Body of pancreas (tissue), 4 donors: ENCODE results near the gene CSKMT.

ENCODE experiments used
- POLR2A ChIP-seq, 3 donors: fragments of 450-650 bp; IDR thresholded peaks; one replicate each; pipeline ENCODE4 v1.6.1; 2016; ENCODE audit warnings: antibody characterized with exemption in 3 of 3, mild to moderate bottlenecking in 2 of 3
- TF ChIP-seq, protein P1 (sequence below), 7 experiments: fragments of 450-650 bp in 4 of 7; fragments of 200-600 bp in 3 of 7; sonication (generic) in 3 of 7; IDR thresholded peaks; one replicate each; pipeline ENCODE4 v1.5.1; 2016 to 2019; ENCODE audit warnings: antibody characterized with exemption in 7 of 7

- TF ChIP-seq, protein P1, sequence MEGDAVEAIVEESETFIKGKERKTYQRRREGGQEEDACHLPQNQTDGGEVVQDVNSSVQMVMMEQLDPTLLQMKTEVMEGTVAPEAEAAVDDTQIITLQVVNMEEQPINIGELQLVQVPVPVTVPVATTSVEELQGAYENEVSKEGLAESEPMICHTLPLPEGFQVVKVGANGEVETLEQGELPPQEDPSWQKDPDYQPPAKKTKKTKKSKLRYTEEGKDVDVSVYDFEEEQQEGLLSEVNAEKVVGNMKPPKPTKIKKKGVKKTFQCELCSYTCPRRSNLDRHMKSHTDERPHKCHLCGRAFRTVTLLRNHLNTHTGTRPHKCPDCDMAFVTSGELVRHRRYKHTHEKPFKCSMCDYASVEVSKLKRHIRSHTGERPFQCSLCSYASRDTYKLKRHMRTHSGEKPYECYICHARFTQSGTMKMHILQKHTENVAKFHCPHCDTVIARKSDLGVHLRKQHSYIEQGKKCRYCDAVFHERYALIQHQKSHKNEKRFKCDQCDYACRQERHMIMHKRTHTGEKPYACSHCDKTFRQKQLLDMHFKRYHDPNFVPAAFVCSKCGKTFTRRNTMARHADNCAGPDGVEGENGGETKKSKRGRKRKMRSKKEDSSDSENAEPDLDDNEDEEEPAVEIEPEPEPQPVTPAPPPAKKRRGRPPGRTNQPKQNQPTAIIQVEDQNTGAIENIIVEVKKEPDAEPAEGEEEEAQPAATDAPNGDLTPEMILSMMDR (IDR thresholded peaks at IDR 0.05) = no peak
- no peak for TF ChIP-seq POLR2A (IDR thresholded peaks at IDR 0.05)
These were observed 16.7 kb upstream of the CSKMT start for GRCh38 chr11:62648185-62648966.
